ENCODE measurements around the gene PSPN.
"Not testable (repeated sequence)": the region's sequence is repeated elsewhere in the genome, so short reads cannot be mapped to it uniquely, and the experiment has no call there.

PSPN gene

DNA sequence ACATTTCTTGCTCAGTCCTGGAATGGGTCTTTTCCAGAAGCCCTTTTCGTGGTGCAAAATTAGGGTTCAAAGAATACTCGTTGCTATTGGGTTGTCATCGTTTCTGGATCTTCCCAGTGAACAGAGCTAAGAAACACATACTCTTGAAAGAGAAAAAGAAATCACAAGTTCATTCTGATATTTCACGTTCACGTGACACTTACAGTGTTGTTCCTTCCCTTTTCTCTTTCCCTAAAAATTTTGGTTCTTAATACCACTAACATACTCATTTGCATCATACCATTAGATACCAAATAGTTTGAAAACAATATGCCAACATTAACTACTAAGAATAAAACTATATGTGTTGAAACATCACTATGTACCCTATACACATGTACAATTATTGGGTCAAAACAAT is 30.7 kb upstream of the PSPN start:
- Histone ChIP-seq H4K8ac (ENCODE audit: low read depth, low read length) (no peak overlapping the region), H3K4me2 (ENCODE audit: low read length) (no peak overlapping the region), H3K4me1 (ENCODE audit: control insufficient read depth in 1 of 2, insufficient read depth in 2 of 2, low read length in 2 of 2) (no peaks in the 10 kb centered on the region), H4K91ac (ENCODE audit: low read depth, low read length) (no peak overlapping the region), H4K12ac (ENCODE audit: low read depth, low read length) (no peak overlapping the region), H3K79me1 (ENCODE audit: low read length) (no peaks in the 10 kb centered on the region), H2BK5ac (ENCODE audit: low read depth, low read length, poor library complexity) (no peak overlapping the region), H3K14ac (ENCODE audit: low read length) (no peak overlapping the region), H3K4ac (ENCODE audit: low read depth, low read length) (no peak overlapping the region), H3K27me3 (ENCODE audit: insufficient read depth, low read length) (no peaks in the 10 kb centered on the region), H3K79me2 (ENCODE audit: control insufficient read depth, insufficient read depth, low read length, poor library complexity) (no peaks in the 10 kb centered on the region), H2AFZ (ENCODE audit: insufficient read depth, low read length, poor library complexity) (no peak overlapping the region), H3K4me3 (ENCODE audit: low read depth, low read length) (no peak overlapping the region), H3K18ac (ENCODE audit: low read length) (no peak overlapping the region), H3K9ac (ENCODE audit: low read length) (no peak overlapping the region), H2AK5ac (ENCODE audit: low read length) (no peak overlapping the region), H3K9me3 (ENCODE audit: insufficient read depth, low read depth, low read length) (no peaks in the 10 kb centered on the region), H2BK12ac (ENCODE audit: low read length) (no peak overlapping the region), H3K36me3 (ENCODE audit: control insufficient read depth in 1 of 2, insufficient read depth in 2 of 2, low read length in 2 of 2) (no peaks in the 10 kb centered on the region), H3K23ac (ENCODE audit: low read length) (no peak overlapping the region), H3K27ac (ENCODE audit: low read depth, low read length) (no peak overlapping the region), H2BK120ac (ENCODE audit: insufficient read depth, low read length, poor library complexity) (no peak overlapping the region)
- no CpG with 5 or more reads among the region's 5 CpGs for WGBS (ENCODE audit: extremely low coverage, insufficient coverage, insufficient read length)
- no peak for DNase-seq

DNA sequence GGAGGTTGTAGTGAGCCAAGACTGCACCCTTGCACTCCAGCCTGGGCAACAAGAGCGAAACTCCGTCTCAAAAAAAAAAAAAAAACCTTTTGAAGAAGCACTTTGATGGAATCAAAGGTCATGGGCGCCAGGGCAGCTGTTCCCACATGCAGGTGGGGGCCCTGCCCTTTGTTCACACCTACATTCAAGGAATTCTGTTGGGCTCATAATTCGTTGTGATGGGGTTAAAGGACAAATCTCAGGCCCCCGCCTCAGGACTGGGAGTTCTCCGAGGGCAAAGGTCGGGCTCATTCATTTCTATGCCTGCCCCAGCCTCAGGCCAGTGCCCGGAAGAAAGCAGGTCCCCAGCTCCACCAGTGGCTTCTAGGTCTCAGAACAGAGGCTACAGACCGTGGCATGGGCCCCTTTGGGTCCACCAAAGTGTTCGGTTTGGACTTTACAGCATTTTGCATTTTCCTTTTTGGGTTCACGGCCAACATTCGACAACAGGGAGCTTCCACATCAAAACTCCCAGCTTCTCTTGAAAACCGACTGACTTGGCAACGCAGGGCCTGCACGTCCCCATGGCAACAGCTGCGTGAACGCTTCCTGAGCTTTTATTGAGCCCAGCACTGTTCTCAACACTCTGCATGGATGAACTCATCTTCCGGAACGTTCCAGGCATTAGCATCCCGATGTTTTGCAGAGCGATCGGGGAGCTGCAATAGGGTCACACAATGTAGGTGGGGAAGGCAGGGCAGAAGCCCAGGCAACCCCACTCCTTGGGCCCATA is 27.3 kb upstream of the PSPN start:
- H3K27ac ChIP-seq (ENCODE audit: low read depth, low read length): no peak overlapping the region
- H3K23ac ChIP-seq (ENCODE audit: low read length): no peak overlapping the region
- no peak overlapping the region for H2BK12ac ChIP-seq (ENCODE audit: low read length)
- no peak overlapping the region for H2AFZ ChIP-seq (ENCODE audit: insufficient read depth, low read length, poor library complexity)
- H3K79me2 ChIP-seq (ENCODE audit: control insufficient read depth, insufficient read depth, low read length, poor library complexity): no peaks in the 10 kb centered on the region
- no peak overlapping the region for H4K91ac ChIP-seq (ENCODE audit: low read depth, low read length)
- no peak for DNase-seq
- no peaks in the 10 kb centered on the region for H3K36me3 ChIP-seq (ENCODE audit: control insufficient read depth in 1 of 2, insufficient read depth in 2 of 2, low read length in 2 of 2)
- no peaks in the 10 kb centered on the region for H3K9me3 ChIP-seq (ENCODE audit: insufficient read depth, low read depth, low read length)
- H3K18ac ChIP-seq (ENCODE audit: low read length): no peak overlapping the region
- no peak overlapping the region for H3K9ac ChIP-seq (ENCODE audit: low read length)
- H2BK120ac ChIP-seq (ENCODE audit: insufficient read depth, low read length, poor library complexity): no peak overlapping the region
- H3K4me2 ChIP-seq (ENCODE audit: low read length): no peak overlapping the region
- H2BK5ac ChIP-seq (ENCODE audit: low read depth, low read length, poor library complexity): no peak overlapping the region
- no peak overlapping the region for H4K8ac ChIP-seq (ENCODE audit: low read depth, low read length)
- no peak overlapping the region for H3K4me3 ChIP-seq (ENCODE audit: low read depth, low read length)
- H3K4ac ChIP-seq (ENCODE audit: low read depth, low read length): no peak overlapping the region
- no peak overlapping the region for H2AK5ac ChIP-seq (ENCODE audit: low read length)
- no peak overlapping the region for H4K12ac ChIP-seq (ENCODE audit: low read depth, low read length)
- no peaks in the 10 kb centered on the region for H3K27me3 ChIP-seq (ENCODE audit: insufficient read depth, low read length)
- no peak overlapping the region for H3K14ac ChIP-seq (ENCODE audit: low read length)
- no CpG with 5 or more reads among the region's 22 CpGs for WGBS (ENCODE audit: extremely low coverage, insufficient coverage, insufficient read length)
- no peaks in the 10 kb centered on the region for H3K4me1 ChIP-seq (ENCODE audit: control insufficient read depth in 1 of 2, insufficient read depth in 2 of 2, low read length in 2 of 2)
- H3K79me1 ChIP-seq (ENCODE audit: low read length): no peaks in the 10 kb centered on the region

DNA sequence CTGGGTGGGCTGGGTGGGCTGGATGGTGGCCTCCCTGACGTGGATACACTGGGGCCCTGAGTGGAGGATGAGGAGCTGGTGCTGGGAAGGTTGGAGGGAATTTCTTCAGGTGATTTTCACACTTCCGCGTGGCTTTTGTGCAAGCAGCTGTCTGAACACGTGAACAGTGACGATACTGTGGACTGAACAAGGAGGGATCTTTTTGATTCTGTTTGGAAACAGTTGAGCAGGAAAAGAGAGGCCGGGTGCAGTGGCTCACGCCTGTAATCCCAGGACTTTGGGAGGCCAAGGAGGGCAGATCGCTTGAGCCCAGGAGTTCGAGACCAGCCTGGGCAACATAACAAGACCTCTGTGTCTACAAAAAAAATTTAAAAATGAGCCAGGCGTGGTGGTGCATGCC is 26.3 kb upstream of the PSPN start:
- Histone ChIP-seq H3K79me1 (ENCODE audit: low read length) (no peaks in the 10 kb centered on the region), H3K36me3 (ENCODE audit: control insufficient read depth in 1 of 2, insufficient read depth in 2 of 2, low read length in 2 of 2) (no peaks in the 10 kb centered on the region), H3K27ac (ENCODE audit: low read depth, low read length) (no peak overlapping the region), H3K18ac (ENCODE audit: low read length) (no peak overlapping the region), H3K4me3 (ENCODE audit: low read depth, low read length) (no peak overlapping the region), H4K8ac (ENCODE audit: low read depth, low read length) (no peak overlapping the region), H2AK5ac (ENCODE audit: low read length) (no peak overlapping the region), H3K79me2 (ENCODE audit: control insufficient read depth, insufficient read depth, low read length, poor library complexity) (no peaks in the 10 kb centered on the region), H3K4me1 (ENCODE audit: control insufficient read depth in 1 of 2, insufficient read depth in 2 of 2, low read length in 2 of 2) (no peaks in the 10 kb centered on the region), H3K4me2 (ENCODE audit: low read length) (no peak overlapping the region), H3K9me3 (ENCODE audit: insufficient read depth, low read depth, low read length) (no peaks in the 10 kb centered on the region), H2BK5ac (ENCODE audit: low read depth, low read length, poor library complexity) (no peak overlapping the region), H3K23ac (ENCODE audit: low read length) (no peak overlapping the region), H4K12ac (ENCODE audit: low read depth, low read length) (no peak overlapping the region), H3K27me3 (ENCODE audit: insufficient read depth, low read length) (no peaks in the 10 kb centered on the region), H2BK12ac (ENCODE audit: low read length) (no peak overlapping the region), H3K9ac (ENCODE audit: low read length) (no peak overlapping the region), H2BK120ac (ENCODE audit: insufficient read depth, low read length, poor library complexity) (no peak overlapping the region), H2AFZ (ENCODE audit: insufficient read depth, low read length, poor library complexity) (no peak overlapping the region), H3K4ac (ENCODE audit: low read depth, low read length) (no peak overlapping the region), H4K91ac (ENCODE audit: low read depth, low read length) (no peak overlapping the region), H3K14ac (ENCODE audit: low read length) (no peak overlapping the region)
- DNase-seq: no peak
- no CpG with 5 or more reads among the region's 10 CpGs for WGBS (ENCODE audit: extremely low coverage, insufficient coverage, insufficient read length)

DNA sequence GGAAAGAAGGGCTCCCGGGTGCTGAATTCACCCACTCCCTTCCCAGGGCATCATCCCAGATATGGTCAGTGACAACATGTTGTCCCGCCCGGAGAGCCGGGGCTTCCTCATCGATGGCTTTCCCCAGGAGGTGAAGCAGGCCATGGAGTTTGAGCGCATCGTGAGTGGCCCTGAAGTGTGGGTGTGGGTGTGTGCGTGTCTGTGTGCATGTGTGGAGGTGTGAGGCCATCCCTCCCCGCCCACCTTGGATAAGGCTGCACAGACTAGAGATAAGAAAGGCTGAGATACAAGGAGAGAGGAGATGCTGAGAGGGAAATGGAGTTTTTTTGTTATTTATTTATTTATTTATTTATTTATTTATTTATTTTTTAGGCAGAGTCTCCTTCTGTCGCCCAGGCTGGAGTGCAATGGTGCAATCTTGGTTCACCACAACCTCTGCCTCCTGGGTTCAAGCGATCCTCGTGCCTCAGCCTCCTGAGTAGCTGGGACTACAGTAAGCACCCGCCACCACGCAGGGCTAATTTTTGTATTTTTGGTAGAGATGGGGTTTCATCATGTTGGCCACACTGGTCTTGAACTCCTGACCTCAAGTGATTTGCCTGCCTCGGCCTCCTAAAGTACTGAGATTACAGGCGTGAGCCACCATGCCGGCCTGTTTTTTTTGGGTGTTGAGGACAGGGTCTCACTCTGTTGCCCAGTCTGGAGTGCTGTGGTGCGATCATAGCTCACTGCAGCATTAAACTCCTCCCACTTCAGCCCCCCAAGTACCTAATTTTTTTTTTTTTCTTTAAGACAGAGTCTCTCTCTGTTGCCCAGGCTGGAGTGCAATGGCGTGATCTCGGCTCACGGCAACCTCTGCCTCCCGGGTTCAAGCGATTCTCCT is 24.6 kb upstream of the PSPN start:
- not testable (repeated sequence) for H3K27ac ChIP-seq (ENCODE audit: low read depth, low read length); DNase-seq; H2BK5ac ChIP-seq (ENCODE audit: low read depth, low read length, poor library complexity); H2AK5ac ChIP-seq (ENCODE audit: low read length); H3K9ac ChIP-seq (ENCODE audit: low read length); H3K27me3 ChIP-seq (ENCODE audit: insufficient read depth, low read length); H3K36me3 ChIP-seq (ENCODE audit: control insufficient read depth in 1 of 2, insufficient read depth in 2 of 2, low read length in 2 of 2); H2BK120ac ChIP-seq (ENCODE audit: insufficient read depth, low read length, poor library complexity); H4K8ac ChIP-seq (ENCODE audit: low read depth, low read length); H3K18ac ChIP-seq (ENCODE audit: low read length); H3K9me3 ChIP-seq (ENCODE audit: insufficient read depth, low read depth, low read length); H4K91ac ChIP-seq (ENCODE audit: low read depth, low read length); H3K79me1 ChIP-seq (ENCODE audit: low read length); H3K4me2 ChIP-seq (ENCODE audit: low read length); H4K12ac ChIP-seq (ENCODE audit: low read depth, low read length); H3K79me2 ChIP-seq (ENCODE audit: control insufficient read depth, insufficient read depth, low read length, poor library complexity); H2BK12ac ChIP-seq (ENCODE audit: low read length); H3K4me1 ChIP-seq (ENCODE audit: control insufficient read depth in 1 of 2, insufficient read depth in 2 of 2, low read length in 2 of 2); H3K4me3 ChIP-seq (ENCODE audit: low read depth, low read length); H3K23ac ChIP-seq (ENCODE audit: low read length); H2AFZ ChIP-seq (ENCODE audit: insufficient read depth, low read length, poor library complexity); H3K4ac ChIP-seq (ENCODE audit: low read depth, low read length); H3K14ac ChIP-seq (ENCODE audit: low read length)
- WGBS (ENCODE audit: extremely low coverage, insufficient coverage, insufficient read length): no CpG with 5 or more reads among the region's 23 CpGs
